Right forelimb (tissue), 1 donor: ENCODE measurements around the gene DPM1.
A peak's percentile ranks its signal among the peaks of the same experiment; 100 is the strongest.

Experiments
- DNase-seq: peaks from one replicate; pipeline ENCODE4 v3.0.0-alpha.2; 2018

The DPM1 gene

DNA sequence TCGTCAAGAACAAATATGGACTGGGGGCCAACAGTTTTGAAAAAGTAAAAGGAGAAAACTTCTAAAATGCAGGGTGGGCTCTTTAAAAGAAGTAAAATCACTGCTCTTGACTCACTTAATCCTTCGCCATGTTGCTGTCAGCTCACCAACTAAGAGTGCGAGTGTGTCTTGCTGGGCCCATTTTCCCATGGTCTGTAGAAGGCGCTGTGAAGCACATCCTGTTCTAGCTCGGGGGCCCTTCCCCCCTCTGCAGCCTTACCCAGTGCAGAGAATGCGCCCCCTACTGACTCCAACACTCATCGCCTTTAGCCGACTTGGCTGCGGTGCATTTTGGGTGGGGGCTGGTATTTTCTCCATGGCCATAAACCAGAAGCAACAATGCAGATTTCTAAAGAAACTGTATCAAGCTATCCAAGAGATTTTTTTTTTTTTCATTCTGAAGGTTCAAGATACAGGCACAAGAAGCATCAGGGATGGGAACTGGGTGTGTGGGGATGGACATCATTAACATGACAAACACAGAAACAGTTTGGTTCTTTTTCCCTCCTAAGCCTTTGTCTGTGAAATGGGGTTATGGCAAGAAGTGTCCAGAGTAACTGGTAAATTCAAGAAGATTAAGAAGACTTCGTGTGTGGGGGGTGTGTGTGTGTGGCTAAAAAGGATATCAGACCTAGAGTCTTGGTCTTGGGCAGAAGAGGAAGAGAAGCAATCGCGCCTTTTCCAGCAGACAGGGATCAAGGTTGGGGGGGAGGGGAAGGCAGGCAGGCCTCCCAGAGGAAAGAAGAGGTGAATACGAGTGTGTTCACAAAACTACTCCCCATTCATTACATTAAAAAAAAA is 28.8 kb downstream of the DPM1 start:
- DNase-seq: peak; percentile 90

- no peak for DNase-seq
Observed at GRCh38 chr20:50928469-50928868, 29.9 kb downstream of the DPM1 start.

DNA sequence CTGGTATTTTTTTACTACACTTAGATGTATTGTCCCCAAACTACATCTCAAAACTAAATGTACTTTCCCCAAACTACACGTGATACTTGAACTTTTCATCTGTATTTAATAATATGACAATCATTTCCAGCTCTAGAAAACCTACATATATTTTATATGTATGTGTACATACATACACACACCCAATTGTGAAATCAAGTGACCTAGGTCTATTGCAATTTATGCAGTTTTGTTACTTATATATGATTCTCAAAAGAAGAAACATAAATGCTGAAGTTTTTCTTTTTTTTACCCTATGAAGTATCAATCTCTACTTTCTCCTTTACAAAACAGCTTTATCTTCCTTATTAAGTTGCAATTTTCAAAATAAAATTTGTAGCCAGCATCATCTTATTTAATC is 31.8 kb downstream of the DPM1 start:
- no peak for DNase-seq

DNA sequence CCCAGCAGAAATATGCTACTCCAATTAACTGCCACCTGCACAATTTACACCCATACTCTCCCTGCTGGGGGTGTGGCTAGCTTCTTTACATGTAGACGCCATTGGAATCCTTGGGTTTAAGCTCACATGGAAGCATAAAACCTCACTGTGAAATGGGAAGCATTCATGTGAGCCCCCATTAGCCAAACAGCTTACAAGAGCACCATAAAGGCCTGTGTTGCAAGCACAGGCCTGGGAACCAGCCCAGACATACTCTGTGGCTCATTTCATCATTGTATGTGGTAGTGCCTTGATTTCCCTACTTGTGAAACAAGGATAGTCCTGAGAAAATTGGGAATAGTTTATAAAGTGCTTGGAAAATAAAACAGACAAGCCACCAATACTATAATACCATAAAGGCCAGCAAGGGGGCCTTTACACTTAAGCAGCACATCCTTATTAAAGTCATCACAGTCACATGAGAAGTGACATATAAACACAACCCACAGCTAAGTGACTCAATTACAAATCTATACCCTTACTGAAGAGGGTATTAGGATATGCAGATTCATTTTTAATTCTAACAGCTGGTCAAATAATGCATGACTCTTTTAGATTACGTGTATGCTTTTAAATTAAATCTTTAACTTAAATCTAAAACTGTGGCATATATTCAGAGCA is 33.9 kb downstream of the DPM1 start:
- no peak for DNase-seq

- DNase-seq: no peak
Observed at GRCh38 chr20:50921803-50922501, 36.4 kb downstream of the DPM1 start.

DNA sequence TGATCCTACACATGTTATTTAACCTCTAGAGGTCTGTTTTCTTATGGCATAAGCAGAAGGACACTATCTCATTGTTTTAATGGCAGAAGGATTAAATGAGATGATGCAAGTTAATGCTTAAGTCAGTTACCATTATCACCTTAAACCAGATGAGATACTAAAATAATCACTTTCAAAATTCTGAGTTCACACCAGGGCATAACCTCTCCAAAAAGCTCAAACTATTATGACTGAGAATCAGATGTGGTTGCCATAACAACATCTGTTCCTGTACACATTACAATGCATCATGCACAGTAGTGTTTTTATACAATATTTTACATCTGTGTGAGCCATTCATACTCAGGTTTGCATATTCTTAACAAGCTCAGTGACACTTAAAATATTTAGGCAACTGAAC is 37.3 kb downstream of the DPM1 start:
- DNase-seq: no peak

DNA sequence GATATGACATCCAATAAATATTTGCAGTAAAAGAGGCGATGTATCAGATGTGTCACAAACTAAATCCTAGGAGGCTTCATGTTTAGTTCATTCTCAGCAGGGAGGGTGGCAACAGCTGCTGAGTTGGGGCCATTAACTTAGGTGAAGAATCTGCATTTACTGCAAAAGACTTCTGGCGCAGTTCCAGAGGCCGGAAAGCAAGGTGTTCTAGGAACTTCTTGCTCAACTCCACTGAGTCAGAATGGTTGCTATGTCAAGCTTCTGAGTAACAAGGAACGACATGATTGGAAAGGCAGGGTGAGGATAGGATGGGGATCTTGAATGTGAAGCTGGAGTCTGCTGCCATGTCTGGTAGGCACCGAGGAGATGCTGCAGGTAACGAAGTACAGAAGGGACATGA is 38.8 kb downstream of the DPM1 start:
- DNase-seq: no peak

- no peak for DNase-seq
Observed at GRCh38 chr20:50918403-50918802, 39.9 kb downstream of the DPM1 start.

- DNase-seq: no peak
Observed at GRCh38 chr20:50916934-50917333, 41.4 kb downstream of the DPM1 start.

DNA sequence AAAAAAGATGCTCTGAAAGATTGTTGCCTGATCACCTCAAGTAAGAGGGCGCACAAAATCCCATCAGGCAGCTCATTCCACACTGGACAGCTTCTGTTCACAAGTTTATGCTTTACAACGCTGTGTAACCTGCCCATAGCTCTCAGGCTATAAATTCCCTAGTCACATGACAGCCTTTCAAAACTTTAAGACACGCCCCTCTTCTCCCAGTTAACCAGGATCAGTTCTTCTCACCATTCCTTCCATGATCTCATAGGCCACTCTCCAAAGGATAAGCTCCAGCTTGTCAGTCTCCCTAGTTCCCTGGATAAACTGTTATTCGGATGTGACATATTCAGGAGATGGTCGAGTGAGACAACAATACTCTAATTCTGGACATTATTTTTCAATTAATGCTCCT is 42.1 kb downstream of the DPM1 start:
- DNase-seq: no peak

DNA sequence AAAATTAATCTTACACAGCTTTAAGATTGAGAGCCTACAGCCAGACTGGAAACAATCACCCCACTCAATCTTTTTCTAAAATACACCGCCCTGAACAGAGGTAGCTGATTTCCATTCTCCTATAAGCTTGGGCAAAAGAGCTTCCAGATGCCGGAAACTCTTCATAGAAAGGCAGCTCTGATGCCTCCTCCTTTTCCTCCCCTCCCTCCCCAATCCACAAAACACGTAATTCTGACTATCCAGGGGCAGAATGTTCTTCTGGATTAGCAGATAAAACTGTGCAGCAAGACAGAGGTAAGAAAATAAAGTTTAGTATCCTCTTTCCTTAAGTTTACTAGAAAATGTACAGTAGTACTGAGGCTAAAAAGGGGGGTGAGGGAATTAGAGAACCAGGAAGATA is 42.9 kb downstream of the DPM1 start:
- no peak for DNase-seq

DNA sequence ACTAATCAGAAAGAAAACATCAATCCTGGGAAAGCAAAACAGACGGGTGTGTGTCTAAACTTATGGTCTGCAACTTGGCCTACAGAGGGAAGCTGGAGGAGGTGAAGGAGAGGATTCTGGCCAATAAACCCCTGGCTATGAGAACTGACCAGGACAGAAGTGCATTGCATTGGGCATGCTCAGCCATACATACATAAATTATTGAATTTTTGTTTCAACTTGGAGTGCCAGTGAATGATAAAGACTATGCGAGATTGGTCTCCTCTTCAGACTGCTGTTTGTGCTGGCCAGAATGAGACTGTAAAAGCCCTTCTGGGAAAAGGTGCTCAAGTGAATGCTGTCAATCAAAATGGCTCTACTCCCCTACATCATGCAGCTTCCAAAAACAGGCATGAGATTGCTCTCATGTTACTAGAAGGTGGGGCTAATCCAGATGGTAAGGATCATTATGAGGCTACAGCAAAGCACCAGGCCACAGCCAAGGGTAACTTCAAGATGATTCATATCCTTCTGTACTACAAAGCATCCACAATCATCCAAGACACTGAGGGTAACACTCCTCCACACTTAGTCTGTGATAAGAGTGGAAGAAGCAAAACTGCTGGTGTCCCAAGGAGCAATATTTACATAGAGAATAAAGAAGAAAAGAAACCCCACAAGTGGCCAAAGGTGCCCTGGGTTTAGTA is 44.5 kb downstream of the DPM1 start:
- DNase-seq: no peak

DNA sequence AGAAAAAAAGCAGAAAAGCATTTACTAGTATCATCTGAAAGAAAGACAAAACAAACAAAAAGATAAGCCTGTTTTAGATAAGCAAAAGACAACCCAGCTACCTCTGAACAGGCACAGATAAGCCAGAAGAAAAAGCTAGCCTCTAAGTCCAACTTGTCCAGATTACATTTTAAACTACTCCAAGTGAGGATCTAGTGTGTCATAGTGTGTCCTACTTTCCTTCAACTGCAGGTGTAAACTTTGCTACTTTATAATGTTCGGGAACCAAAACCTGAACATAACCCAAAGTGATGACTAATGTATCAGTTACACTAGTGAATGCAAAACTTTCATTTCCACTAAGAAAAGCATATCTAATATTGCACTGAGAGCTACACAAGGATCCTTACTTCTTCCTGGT is 46.6 kb downstream of the DPM1 start:
- DNase-seq: no peak

GRCh38 chr20:50911030-50911429 is 47.3 kb downstream of the DPM1 start:
- no peak for DNase-seq

GRCh38 chr20:50909413-50909812 is 48.9 kb downstream of the DPM1 start:
- no peak for DNase-seq

DNA sequence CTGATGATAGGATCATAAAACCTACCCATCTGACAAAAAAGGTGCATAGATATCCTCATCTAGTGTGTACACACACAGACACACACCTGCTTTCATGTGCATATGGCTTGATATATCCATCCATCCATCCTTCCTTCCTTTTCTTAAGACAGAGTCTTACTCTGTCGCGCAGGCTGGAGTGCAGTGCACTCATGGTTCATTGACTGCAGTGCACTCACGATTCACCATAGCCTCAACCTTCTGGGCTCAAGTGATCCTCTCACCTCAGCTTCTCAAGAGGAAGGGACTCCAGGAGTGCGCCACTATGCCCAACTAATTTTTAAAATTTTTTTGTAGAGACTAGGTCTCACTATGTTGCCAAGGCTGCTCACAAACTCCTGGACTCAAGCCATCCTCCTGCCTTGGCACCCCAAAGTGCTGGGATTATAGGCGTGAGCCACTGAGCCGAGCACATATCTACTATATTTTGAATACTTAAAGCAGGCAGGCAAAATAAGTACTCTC is 54.2 kb downstream of the DPM1 start:
- no peak for DNase-seq

GRCh38 chr20:50903353-50904051 is 54.8 kb downstream of the DPM1 start:
- no peak for DNase-seq

GRCh38 chr20:50901301-50901700 is 57.0 kb downstream of the DPM1 start:
- no peak for DNase-seq

DNA sequence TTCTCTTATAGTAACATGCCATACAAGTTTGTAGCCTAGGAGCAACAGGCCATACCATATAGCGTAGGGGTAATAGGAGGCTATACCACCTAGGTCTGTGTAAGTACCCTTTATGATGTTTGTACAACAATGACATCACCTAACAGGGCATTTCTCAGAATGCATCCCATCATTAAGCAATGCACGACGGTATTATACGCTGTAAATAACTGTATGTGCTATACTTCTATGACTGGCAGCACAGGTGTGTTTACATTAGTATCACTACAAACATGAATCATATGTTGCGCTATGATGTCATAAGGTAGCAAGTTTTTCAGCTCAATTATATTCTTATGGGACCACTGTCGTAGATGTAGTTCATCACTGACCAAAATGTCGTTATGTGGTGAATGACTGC is 58.1 kb downstream of the DPM1 start:
- DNase-seq: no peak

DNA sequence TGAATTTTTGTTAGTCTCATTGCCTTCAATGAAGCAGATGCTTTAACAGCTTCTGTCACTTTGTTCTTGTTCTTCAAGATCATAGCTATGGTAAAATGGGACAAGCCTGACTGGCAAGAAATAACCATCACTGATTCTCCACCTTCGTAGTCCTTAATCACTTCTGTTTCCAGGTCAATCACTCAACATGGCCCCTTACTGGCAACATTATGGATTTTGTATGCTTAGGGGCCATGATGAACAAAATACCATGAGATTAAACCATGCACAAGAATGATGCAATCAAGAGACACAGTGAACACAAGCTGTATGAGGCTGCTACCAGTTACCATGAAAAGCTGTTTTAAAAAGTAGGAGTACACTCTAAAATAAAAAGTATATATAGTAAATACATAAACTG is 59.9 kb downstream of the DPM1 start:
- no peak for DNase-seq

GRCh38 chr20:50895111-50895830 is 63.1 kb downstream of the DPM1 start:
- no peak for DNase-seq

DNA sequence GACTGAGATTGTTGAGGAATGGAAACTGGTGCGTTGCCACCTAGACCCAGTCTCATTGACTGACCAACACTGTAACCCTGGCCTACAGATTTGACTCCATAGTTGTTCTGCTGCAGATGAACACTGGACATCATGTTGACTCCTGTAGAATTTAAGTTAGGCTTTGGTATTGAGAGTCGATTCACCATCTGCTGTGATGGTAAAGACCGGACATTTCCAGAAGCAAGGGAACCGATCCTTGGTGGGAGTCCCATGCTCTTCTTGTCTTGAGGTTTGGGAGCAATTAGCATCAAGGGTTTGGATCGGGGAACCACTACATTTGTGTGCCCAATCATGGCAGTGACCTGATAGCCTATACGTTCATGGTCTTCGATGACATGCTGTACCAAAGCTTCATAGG is 64.7 kb downstream of the DPM1 start:
- no peak for DNase-seq
